NCI-H1105 treated with DMSO at 0.1 percent for 48 hours (cell line): Measurements from ENCODE around the gene DHDDS.

ENCODE experiments used
- DNase-seq: peaks from one replicate; lab custom pipeline; 2025; lab: John Stamatoyannopoulos, UW

The DHDDS gene

GRCh38 chr1:26418865-26419349 lies 13.2 kb upstream of the DHDDS start:
- DNase-seq, result no peak

DNA sequence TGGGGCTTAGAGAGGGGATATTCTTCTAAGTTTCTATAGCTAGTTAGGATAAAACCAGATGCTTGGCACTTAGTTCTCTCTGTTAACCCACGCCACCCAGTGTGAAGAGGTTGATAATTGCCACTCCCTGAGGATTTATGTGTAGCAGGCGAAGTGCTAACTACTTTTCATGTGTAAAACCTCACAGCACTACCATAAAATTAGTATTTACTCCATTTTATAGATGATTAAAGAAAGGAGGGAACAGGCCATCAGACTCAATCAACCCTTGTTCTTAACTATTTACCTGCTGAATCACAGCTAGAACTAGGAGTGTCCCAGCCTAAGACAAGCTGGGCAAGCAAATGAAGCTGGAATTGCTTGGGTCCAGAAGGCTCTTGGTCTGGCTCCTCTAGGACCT lies 12.6 kb upstream of the DHDDS start:
- no peak for DNase-seq

GRCh38 chr1:26429721-26430120 lies 2.4 kb upstream of the DHDDS start:
- no peak for DNase-seq

GRCh38 chr1:26432793-26433192 lies 672 bp downstream of the DHDDS start:
- no peak for DNase-seq

GRCh38 chr1:26434161-26434752 lies 2.1 kb downstream of the DHDDS start:
- no peak for DNase-seq

DNA sequence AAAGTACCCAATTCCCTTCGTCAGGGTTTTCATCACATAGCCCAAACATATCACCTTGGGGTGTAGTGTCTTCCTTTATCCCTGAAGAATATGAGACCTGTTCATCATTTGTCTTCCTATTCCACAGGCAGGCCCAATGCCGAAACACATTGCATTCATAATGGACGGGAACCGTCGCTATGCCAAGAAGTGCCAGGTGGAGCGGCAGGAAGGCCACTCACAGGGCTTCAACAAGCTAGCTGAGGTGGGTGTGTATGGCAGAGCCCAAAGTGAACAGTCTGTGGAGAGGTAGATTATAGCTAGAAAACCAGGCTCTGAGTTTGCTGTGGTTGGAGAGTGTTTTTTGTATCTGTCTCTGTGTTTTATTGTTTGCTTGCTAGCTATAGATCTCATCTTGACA lies 5.9 kb downstream of the DHDDS start:
- no peak for DNase-seq

GRCh38 chr1:26440259-26440658 lies 8.1 kb downstream of the DHDDS start:
- DNase-seq, result no peak

DNA sequence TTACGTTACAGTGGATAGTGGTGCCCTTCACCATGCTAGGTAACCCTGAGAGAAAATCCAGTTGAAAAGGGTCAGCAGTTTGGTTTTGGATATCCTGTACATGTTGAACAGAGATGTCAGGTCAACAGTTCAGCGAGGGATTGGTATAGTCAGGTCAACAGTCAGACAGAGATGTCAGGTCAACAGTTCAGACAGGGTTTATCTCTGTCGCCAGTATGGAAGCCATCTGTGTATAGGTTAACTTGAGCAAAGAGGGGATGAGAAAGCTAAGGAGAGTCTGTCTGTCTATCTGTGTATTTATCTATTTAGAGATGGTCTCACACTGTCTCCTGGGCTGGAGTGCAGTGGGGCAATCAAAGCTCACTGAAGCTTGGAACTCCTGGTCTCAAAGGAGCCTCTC lies 17.7 kb downstream of the DHDDS start:
- DNase-seq, result no peak

GRCh38 chr1:26450908-26451307 lies 18.8 kb downstream of the DHDDS start:
- DNase-seq, result no peak

DNA sequence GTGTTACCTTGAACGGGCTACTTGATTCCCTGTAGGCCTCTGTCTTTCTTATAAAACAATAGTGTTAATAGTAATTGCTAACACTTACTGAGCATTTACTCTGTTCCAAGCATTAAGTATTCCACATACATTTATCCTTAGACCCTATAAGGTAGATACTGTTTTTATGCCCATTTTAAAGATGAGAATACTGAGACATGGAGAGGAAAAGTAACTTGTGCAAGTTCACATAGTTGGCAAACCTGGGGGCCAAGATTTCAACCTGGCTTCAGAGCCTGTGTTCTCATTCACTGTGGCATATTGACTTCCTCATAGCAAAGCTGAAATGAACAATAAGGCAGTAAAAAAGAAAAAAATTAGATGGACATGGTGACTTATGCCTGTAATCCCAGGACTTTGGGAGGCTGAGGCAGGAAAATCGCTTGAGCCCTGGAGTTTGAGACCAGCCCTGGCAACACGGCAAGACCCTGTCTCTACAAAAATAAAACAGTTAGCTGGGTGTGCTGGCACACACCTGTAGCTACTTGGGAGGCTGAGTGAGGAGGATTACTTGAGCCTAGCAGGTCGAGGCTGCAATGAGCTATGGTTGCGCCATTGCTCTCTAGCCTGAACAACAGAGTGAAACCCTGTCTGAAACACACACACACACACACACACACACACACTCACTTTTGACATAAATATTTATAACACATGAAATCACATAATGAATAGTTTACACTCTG lies 20.5 kb downstream of the DHDDS start:
- no peak for DNase-seq

GRCh38 chr1:26459148-26459547 lies 27.0 kb downstream of the DHDDS start:
- no peak for DNase-seq

GRCh38 chr1:26459573-26460031 lies 27.5 kb downstream of the DHDDS start:
- DNase-seq, result peak; percentile 83

DNA sequence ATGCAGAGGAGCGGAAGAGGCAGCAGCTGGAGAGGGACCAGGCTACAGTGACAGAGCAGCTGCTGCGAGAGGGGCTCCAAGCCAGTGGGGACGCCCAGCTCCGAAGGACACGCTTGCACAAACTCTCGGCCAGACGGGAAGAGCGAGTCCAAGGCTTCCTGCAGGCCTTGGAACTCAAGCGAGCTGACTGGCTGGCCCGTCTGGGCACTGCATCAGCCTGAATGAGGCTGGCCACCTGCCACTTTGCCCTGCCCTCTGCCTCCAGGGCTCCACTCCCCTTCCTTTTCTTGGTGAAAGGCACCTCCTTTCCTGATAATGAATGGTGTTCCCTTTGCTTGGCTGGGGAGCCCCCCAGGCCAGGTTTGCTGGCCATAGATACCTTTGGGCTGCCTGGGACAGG lies 36.8 kb downstream of the DHDDS start:
- DNase-seq, result peak; percentile 65

DNA sequence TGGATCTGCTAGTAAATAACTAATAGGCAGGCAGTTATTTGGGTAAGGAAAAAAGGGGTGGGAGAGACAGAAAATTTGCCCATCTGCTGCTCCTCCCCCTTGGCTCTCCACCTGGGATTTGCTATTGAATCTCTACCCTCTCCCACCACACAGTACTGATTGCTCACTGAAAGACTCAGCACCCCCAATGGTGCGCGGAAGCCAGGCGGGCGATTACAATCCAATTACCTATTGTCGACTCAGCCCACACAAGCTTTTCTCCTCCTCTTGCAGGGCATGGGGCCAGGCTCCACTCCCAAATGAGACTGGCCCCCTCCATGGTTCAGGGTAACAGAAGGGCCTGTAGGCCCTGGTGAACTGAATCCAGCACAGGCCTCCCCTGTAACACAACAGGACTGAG lies 37.4 kb downstream of the DHDDS start:
- DNase-seq, result peak; percentile 87

DNA sequence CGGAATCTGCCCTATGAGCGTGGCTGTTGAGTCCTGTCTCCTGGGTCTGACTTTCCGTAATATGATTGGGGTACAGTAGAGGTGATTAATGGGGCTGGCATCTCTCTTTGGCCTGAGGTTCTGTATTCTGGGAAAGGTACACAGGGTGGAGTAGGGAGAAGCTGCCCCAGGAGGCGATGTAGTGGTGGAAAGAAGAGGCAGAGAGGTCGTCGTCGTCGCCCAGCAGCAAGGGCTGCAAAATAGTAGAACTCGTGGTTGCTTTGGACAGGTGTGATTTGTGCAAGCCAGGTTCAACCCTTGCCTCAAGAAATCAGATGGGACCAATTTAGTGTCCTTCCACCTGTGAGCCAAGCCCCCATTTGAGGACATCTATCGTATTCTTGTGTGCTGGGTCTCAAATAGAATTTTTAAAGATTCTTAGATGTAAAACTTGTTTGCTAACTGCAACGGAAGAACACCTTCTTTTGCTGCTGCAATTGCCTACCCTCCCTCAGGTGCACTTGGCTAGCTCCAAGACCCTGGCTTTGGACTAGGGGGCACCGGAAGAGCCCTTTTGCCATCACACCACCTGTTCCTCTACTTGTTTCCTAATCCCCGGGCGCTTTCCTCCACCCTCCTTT lies 38.9 kb downstream of the DHDDS start:
- DNase-seq, result peak; percentile 70

DNA sequence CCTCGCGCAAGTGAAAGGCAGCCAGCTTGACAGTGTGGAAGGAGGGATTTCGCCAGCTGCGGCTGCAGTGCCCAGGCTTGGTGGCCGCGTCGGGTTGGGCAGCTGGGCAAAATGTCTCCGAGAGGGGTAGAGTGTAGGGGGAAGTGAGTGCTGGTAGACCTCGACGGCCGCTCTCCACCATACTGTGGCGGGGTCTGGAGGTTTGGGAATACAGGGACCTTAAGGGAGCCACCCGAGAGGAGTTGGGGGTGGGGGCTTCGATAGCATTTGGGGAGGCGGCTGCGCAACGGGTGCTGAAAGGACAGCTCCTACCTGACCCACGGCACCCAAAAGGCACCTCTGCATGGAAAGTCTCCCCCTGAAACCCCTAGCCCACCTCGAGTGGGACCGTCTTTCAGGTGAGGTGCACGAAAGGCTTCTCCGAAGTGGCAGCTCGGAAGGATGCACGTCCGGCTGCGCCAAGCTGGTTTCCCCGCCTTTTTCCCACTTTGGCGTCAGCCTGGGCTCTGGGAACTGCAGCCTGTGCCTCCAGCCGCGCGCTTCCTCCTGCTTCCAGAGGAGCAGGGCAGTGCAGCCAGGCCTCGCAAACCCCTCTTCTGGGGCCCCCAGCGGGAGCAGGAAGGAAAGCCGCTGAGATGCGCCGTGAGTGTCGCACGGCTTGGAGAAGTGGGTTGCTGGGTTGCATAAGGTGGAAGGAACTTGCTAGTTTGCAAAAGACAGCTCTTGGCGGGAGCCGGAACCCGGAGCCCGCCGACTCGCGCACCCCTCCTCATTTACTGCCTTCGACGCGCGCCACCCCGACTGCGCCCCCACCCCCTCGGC lies 39.6 kb downstream of the DHDDS start:
- no peak for DNase-seq

- DNase-seq, result peak; percentile 96
Observed at GRCh38 chr1:26472320-26472900, 40.3 kb downstream of the DHDDS start, which contains the start of gene HMGN2. TSS of gene HMGN2 (plus strand) at chr1:26472440. CDS start at chr1:26472613, 173 bp downstream.

DNA sequence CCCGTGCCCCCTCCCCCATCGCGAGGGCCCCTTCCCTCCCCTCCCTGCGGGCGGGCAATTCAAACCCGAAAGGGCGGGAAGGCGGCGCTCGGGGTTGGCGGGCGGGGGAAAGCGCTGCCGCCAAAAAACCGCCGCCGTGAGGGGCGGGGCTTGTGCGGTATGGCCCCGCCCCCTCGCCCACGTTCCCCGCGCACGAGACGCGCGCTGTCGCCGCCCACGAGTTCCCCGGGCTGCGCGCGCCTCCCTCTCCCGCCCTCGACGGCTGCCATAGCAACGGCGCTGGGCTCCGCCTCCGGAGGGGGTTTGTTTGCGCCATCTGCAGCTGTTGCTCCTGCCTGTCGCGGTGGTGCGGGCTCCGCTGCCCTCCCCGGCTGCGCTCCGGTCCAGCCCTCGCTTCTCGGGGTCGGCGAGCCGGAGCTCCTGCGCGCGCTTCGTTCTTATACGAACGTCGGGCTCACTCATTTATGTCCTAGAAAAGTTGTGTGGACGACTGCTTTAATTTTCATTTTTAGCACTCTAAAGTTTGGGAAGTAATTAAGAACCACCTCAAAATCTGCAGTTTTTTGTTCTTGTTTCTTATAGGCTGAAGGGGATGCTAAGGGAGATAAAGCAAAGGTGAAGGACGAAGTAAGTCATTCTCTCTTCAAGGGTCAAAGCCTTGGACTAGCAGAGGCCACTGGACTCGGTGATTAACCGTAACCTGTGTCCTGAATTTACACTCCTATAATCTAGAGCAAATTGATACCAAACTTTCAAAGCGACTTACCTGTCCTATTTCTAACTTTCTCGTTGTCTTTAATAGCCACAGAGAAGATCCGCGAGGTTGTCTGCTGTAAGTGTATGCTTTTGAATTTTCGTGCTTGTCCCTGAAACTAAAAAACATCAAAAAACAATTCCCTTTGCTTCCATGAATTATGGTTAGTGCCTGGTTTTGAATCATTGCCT lies 41.1 kb downstream of the DHDDS start:
- DNase-seq, result peak; percentile 86

GRCh38 chr1:26474818-26475217 lies 42.7 kb downstream of the DHDDS start:
- no peak for DNase-seq

GRCh38 chr1:26475989-26476388 lies 43.9 kb downstream of the DHDDS start:
- DNase-seq, result no peak

GRCh38 chr1:26476958-26477357 lies 44.8 kb downstream of the DHDDS start:
- no peak for DNase-seq
